Activated CD8-positive, alpha-beta T cell treated with anti-CD3 and anti-CD28 coated beads for 36 hours (primary cell): ENCODE measurements around the gene TLCD3A. TPM values are rescaled to one million over a fixed set of nuclear protein-coding genes. Genes with fewer than 3 reads are reported as not detected.

Source experiments
- ATAC-seq: fragments of 200-7000 bp; cut with Tn5 transposase; one replicate; pipeline ENCODE4 v1.10.0; 2021; ENCODE audit warnings: mild to moderate bottlenecking, moderate library complexity
- CTCF ChIA-PET: fragments of 350-600 bp; sonication (Branson Sonifier 250); formaldehyde crosslinking; loops from one replicate; lab custom pipeline; 2021; ENCODE audit warnings: antibody characterized with exemption; lab: Charles Lee
- POLR2A ChIA-PET: fragments of 350-600 bp; sonication (Branson Sonifier 250); formaldehyde crosslinking; loops from one replicate; lab custom pipeline; 2021; ENCODE audit warnings: antibody characterized with exemption; lab: Charles Lee
- DNase-seq: peaks from one replicate; pipeline ENCODE4 v3.0.0-alpha.2; 2020
- H3K27ac Mint-ChIP-seq: one replicate; pipeline ENCODE4 v1.8.0; 2021; ENCODE audit warnings: mild to moderate bottlenecking, mixed read lengths
- H3K27me3 Mint-ChIP-seq: one replicate; pipeline ENCODE4 v1.8.0; 2021; ENCODE audit warnings: mixed read lengths
- H3K36me3 Mint-ChIP-seq: one replicate; pipeline ENCODE4 v1.8.0; 2021; ENCODE audit warnings: low read depth, mixed read lengths
- H3K4me1 Mint-ChIP-seq: one replicate; pipeline ENCODE4 v1.8.0; 2021; ENCODE audit warnings: low read depth, mixed read lengths
- H3K4me3 Mint-ChIP-seq: one replicate; pipeline ENCODE4 v1.8.0; 2021; ENCODE audit warnings: mild to moderate bottlenecking, moderate library complexity, mixed read lengths
- H3K9me3 Mint-ChIP-seq: one replicate; pipeline ENCODE4 v1.8.0; 2021; ENCODE audit warnings: mixed read lengths
- CTCF ChIP-seq: fragments of 200-600 bp; IDR thresholded peaks from one replicate; pipeline ENCODE4 v1.8.0; 2022; ENCODE audit warnings: antibody characterized with exemption, mild to moderate bottlenecking
- intact Hi-C: fragments of 100-400 bp; cut with micrococcal nuclease; formaldehyde crosslinking; loops from one replicate; pipeline ENCODE4 v1.10.0; 2022
- total RNA-seq, 2 experiments: library from RNA; stranded (reverse); gene quantifications; one replicate each; pipeline ENCODE4 v1.2.3, GENCODE V29; 2021

TLCD3A gene
- total RNA-seq, 2 experiments from 2014 or later = 30.9 to 34.4 TPM

DNA sequence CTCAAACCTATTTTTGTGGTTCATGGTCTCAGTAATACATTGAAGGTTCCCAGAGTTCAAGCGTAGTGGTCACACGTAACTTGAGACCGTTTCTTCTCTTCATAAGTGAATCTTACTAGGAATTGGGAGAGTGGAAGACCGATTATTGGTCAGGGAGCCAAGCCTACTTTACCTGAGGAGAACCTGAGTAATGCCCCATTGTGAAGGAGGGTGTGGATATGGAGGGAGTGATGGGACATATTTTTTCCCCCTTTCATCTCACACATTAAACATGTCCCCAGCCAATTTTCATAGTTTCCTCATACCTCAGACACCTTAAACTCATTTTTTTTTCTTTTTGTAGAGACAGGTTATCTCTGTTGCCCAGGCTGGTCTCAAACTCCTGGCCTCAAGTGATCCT lies 10.7 kb downstream of the TLCD3A start:
- TF ChIP-seq CTCF = no peak
- intact Hi-C loops = no loop called here
- H3K27me3 Mint-ChIP-seq = no peaks in the 10 kb centered on the region
- ChIA-PET POLR2A (interaction anchor here (1.3 to 4.0 kb wide), 2 partner anchors 8 to 10 kb away, joined by 4 to 33 read pairs; partner anchors contain the start of gene GEMIN4), CTCF (no interaction called here)
- H3K4me3 Mint-ChIP-seq = no peak overlapping the region
- peaks cover 61% of the 10 kb centered on the region for H3K36me3 Mint-ChIP-seq
- H3K9me3 Mint-ChIP-seq = no peaks in the 10 kb centered on the region
- H3K27ac Mint-ChIP-seq = no peak overlapping the region
- DNase-seq (no peak), ATAC-seq (no peak)
- H3K4me1 Mint-ChIP-seq = peaks cover 23% of the 10 kb centered on the region

- intact Hi-C loops = no loop called here
- ChIA-PET POLR2A (interaction anchor here (1.0 to 1.8 kb wide), 5 partner anchors 9 to 38 kb away, joined by 3 to 4 read pairs (median 3); partner anchors contain the start of genes GLOD4 and MRM3), CTCF (interaction anchor here (1.7 kb wide), 1 partner anchor 44 kb away, joined by 5 read pairs; no protein-coding TSS in a partner anchor)
- no peak overlapping the region for H3K4me3 Mint-ChIP-seq
- peaks cover 5% of the 10 kb centered on the region for H3K9me3 Mint-ChIP-seq
- TF ChIP-seq CTCF = no peak
- peaks cover 33% of the 10 kb centered on the region for H3K4me1 Mint-ChIP-seq
- no peak for ATAC-seq
- H3K27me3 Mint-ChIP-seq = no peaks in the 10 kb centered on the region
- H3K27ac Mint-ChIP-seq = no peak overlapping the region
- DNase-seq = no peak
- H3K36me3 Mint-ChIP-seq = peaks cover 70% of the 10 kb centered on the region
Observed at GRCh38 chr17:744937-745336, 12.5 kb downstream of the TLCD3A start.

DNA sequence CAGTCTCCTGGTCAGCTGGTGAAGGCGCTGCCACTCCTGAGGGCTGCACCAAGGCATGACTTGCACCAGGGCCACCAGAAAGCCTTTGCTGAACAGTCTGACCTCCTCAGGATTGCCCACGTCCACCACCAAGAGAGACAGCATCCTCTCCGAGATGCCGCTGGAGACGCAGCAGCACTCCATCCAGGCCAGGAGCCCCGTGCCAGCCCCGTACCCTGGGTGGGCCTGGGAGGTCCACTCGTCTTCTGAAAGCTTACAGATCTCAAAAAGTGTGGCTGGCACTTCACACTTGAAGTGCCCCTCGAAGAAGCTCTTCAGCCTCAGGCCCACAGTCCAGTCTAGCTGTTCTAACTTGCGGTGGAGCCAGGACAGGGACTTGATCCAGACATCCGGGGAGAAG lies 13.0 kb downstream of the TLCD3A start:
- POLR2A ChIA-PET = interaction anchor here (1.0 to 1.8 kb wide), 5 partner anchors 8 to 37 kb away, joined by 3 to 4 read pairs (median 4); partner anchors contain the start of genes GLOD4 and MRM3

GRCh38 chr17:746181-746580 lies 13.8 kb downstream of the TLCD3A start:
- Mint-ChIP-seq H3K4me3 (no peak overlapping the region), H3K27ac (no peak overlapping the region), H3K9me3 (peaks cover 5% of the 10 kb centered on the region), H3K36me3 (peaks cover 70% of the 10 kb centered on the region), H3K27me3 (no peaks in the 10 kb centered on the region), H3K4me1 (peaks cover 33% of the 10 kb centered on the region)
- no peak for TF ChIP-seq CTCF
- CTCF ChIA-PET = interaction anchor here (1.7 kb wide), 1 partner anchor 46 kb away, joined by 5 read pairs; no protein-coding TSS in a partner anchor
- DNase-seq = no peak
- no peak for ATAC-seq
- intact Hi-C loops = no loop called here
- POLR2A ChIA-PET = interaction anchor here (0.8 to 1.6 kb wide), 3 partner anchors 30 to 38 kb away, joined by 3 to 4 read pairs (median 4); partner anchors contain the start of genes GLOD4 and MRM3

More for the DNA sequence above, 13.0 kb downstream of the TLCD3A start:
- Mint-ChIP-seq H3K9me3 (peaks cover 5% of the 10 kb centered on the region), H3K4me1 (peaks cover 34% of the 10 kb centered on the region), H3K36me3 (peaks cover 71% of the 10 kb centered on the region), H3K4me3 (no peak overlapping the region), H3K27me3 (no peaks in the 10 kb centered on the region), H3K27ac (no peak overlapping the region)
- intact Hi-C loops = no loop called here
- ATAC-seq (no peak), DNase-seq (no peak)
- no peak for TF ChIP-seq CTCF
- CTCF ChIA-PET = interaction anchor here (1.7 kb wide), 1 partner anchor 45 kb away, joined by 5 read pairs; no protein-coding TSS in a partner anchor
